IPS DF 4.7 (cell line): Measurements from ENCODE around the gene L3MBTL4.
"Not testable (repeated sequence)": the region's sequence is repeated elsewhere in the genome, so short reads cannot be mapped to it uniquely, and the experiment has no call there.

Source experiments
- DNase-seq: peaks from one replicate; pipeline ENCODE4 v3.0.0-alpha.2; 2013; ENCODE audit warnings: low spot score; ENCODE audit errors: extremely low read depth

The L3MBTL4 gene

DNA sequence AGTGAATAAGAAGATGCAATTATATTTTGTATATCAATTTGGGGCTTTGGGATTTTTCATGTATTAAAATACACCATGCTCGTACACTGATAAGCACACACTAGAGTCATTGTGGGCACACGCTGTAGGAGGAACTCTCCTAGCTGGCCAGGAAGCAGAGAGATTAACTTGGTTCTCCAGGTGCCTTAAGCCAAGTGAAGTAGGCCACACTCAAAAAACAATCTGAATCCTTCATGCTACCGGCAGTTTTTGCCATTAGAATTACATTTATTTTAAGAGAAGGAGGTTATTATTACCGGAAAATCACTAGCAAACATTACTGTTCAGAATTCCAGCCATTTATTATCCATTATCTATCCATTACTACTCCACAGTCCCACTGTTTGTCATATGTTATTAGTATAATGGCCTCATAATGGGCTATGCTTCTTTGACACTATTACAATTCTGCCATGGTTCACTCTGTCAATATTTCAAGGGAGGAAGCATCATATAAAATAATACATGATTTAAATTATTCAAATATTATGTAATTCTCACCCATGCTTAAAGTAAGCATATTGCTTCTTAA is 214.4 kb downstream of the L3MBTL4 start:
- no peak for DNase-seq

DNA sequence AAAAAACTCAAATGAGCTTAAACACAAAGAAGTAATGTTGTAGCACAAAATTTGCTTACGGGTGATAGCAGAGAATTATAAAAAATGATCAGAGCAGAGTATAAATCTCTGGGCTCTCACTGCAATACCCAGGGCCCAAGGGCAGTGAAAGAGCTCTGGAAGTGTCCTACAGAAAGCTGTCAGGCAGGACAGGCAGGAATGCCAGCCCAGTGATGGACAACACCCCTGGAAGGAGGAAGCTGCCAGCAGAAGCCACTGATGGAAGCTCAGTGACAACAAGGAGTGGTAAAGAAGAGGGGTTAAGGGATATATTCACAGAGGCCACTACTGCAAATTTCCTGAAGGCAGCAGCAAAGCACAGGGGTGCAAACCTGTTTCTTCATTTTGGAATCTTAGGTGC is 214.9 kb downstream of the L3MBTL4 start:
- no peak for DNase-seq

DNA sequence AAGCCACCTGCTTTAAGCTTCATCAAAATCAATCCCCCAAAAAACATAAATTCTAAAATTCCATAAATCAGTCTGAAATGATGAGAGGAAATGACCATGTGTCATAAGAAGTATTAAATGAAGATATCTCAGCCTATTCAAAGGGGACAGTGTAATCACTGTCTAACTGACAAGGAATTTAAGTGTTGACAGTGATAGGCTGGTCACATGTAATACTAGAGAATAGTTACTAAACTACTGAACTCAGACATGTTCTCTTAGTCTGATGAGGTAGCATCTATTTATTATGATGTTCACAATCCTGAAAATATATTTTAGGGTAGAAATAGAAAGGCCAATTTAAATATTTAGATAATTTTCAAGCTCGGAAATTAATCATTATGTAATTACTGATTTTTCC is 216.1 kb downstream of the L3MBTL4 start:
- DNase-seq, result no peak

DNA sequence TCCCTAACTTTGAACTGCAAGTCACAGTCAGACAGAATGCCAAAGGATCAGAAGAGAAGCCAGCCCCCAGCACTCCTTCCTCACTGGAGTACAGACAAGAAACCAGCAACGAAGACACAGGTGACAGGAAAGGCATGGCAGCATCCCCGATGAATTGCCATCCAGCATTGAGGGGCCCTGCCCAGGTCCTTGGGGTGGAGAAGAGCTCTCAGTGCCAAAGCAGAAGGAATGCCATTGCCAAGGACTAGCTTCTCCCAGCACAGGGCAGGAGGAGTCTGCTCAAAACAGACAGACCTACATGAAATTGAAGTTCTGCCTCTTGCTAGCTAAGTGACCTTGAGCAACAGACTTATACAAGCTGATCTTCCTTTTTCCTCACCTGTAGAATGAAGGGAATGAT is 220.1 kb downstream of the L3MBTL4 start:
- DNase-seq, result no peak

DNA sequence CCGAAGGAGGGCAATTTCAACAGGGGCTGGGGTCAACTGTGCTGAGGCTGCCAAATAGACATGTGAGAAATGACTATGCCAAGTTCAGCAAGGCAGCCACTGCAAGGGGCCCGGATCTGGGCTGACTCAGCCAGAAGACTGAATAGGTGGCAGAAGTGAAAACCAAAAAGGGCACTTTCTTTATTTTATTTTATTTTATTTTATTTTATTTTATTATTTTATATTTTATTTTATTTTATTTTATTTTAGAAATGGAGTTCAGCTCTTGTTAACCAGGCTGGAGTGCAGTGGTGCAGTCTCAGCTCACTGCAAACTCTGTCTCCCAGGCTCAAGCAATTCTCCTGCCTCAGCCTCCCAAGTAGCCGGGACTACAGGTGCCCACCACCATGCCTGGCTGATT is 228.9 kb downstream of the L3MBTL4 start:
- DNase-seq, result not testable (repeated sequence)

DNA sequence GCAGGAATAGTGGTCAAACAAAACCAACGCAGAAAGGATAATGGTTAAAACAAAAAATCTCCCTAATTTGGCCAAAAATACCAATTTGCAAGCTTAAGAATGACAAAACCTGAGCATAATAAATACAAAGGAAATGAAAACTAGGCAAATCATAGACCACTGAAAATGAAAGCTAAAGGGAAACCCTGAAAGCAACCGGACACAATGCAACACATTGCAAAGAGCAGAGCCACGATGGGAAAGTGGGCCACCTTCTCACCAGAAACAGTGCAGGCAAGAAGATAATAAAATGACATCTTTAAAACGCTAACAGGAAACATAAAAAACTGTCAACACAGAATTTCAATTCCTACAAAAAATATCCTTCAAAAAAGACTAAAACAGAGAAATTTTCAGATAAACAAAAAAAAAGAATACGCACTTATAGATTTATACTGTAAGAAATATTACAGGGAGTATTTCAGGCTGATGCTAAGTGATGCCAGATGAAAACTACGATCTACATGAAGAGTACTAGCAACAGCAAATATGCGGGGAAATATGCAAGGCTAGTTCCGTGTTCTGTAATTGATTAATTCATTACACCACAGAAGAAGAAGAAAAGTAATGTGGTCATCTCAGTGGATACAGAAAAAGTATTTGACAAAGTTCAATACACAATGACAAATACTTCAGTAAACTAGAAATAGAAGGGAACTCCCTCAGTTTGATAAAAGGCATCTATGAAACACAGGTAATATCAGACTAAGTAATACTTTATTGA is 239.5 kb downstream of the L3MBTL4 start:
- DNase-seq, result no peak

DNA sequence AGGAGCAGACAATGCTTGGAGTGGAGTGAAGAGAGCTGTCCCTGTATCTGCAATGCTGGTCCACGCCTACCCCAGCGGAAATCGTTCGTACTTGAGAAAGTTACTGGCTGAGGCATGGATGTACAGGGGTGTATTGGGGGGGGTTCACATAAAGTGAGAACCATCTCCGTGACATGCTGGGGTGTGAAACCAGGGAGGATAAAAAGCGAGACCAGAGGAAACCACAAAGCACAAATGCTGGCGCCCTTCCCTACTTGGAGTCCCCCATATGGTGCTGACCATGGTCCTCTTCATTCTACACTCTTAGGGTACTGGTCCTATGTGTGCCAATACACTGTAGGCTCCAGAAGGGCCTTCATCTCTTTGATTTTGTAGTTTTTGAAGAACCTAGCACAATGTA is 244.1 kb downstream of the L3MBTL4 start:
- DNase-seq, result no peak

DNA sequence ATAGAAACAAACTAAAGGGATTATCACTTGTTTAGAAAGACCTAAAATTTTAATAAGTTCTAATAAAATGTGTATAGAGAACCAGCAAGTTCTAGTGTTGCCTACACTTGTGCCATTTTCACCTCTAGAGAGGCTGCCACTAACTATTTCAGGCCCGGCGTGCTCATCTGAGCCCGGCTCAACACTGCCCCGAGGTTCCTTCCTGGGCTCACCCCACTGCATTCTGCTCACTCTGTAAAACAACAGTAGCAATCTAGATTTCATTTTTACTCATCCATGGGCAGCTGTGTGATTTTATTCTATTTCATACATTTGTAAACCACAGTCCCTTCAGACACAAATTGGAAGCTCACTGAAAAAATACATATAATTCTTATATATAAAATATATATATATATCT is 253.2 kb downstream of the L3MBTL4 start:
- DNase-seq, result no peak

DNA sequence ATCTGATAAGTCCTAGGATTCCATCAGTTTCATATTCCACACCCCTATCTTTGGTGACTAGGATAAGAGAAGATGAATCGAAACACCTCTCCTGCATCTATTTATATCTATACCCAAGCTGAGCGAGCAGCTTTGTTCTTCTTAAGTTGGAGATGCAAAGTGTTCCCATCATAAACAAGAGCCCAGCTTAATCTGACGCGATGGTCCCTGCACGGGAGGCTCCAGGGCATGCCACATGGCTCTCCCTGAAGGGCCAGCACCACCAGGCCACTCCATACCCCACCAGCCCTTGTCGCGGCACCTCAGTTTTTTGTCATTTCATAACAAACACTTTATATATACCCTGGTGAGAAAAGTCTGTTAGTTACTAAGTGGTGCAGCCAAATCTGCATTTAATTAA is 255.3 kb downstream of the L3MBTL4 start:
- no peak for DNase-seq

DNA sequence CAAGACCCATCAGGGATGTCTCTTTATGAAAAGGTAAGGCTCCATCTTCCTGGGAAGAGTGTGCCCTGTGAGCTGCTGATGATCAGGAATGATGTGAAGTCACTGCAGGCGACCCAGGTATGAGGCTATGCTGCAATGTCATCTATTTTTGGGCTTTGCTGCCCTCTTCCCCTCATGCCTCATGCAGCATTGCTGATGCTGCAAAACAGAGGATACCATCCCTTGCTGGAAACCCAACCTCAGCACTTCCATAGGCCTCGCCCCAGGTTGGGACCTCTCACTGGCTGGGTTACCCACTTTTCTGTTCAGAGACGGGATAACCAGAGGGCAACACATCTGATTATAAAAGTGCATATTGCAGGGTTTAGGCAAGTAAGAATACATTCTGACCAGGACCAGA is 255.8 kb downstream of the L3MBTL4 start:
- no peak for DNase-seq

DNA sequence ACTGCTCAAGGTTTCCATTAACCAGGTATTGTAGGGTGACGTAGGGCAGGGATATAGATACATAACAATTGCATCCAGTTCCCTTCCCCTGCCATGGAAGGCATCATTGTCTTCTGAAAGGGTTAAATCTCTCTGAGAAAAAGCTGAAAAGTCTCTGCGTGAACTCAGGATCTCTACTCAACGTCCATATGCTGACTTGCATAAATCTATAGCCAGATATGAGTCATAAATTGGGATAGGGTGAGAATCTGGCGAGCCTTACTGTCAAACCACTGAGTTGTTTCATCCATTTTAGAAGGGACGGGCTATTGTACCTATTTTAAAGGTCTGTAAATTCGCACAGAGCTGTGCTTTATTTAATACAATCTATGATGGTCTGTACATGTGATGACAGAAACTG is 258.3 kb downstream of the L3MBTL4 start:
- DNase-seq, result no peak

DNA sequence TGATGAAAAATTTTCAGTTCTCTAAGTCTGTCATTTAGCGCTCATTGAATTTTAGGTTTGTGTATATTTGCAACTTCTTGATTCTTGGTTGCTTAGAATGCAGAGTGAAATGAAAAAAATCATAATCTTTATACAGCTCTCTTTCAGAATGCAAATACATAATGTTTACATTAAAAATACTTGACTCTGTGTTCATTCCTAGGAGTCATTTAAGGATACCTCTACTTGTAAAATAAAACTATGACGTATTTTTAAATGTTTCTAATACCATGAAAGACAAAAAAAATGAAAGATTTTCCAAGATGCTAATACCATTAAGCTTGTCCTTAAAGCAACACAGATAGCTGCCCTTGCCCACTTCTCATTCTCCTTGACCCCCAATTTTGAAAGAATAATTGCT is 259.0 kb downstream of the L3MBTL4 start:
- DNase-seq, result no peak

DNA sequence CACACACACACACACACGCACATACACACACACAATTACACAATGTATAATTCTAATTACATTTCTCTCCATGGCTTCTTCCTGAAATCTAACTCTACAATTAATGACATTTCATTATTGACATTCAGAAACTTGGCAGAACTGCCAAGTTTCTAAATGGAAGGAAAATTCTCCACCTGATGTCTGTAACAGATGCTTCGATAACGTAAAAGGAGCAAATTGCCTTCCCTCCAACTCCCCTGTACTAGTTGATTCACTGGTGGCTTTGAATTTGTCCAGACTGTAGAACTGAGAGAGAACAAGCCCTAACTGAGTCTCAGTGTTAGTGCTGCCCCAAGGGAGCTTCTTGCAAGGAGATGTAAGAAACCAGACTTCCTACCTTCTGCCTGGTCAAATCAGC is 264.3 kb downstream of the L3MBTL4 start:
- DNase-seq, result no peak

DNA sequence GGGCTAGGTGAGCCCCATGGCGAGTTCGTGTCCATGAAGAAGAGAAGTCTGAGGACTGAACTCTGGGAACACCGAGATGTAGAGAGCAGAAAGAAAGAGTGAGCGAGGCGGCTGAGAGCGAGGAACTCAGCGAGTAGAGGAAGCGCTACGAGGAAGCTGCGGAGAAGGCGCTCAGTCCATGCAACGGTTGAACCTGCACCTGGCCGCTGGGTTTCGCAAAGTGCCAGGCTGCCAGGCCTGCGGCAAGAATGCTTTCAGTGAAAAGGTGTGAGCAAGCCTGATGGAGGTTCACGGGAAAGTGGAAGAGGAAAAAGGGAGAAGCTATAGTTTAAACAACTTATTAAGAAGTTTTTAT is 268.4 kb downstream of the L3MBTL4 start:
- DNase-seq, result no peak

DNA sequence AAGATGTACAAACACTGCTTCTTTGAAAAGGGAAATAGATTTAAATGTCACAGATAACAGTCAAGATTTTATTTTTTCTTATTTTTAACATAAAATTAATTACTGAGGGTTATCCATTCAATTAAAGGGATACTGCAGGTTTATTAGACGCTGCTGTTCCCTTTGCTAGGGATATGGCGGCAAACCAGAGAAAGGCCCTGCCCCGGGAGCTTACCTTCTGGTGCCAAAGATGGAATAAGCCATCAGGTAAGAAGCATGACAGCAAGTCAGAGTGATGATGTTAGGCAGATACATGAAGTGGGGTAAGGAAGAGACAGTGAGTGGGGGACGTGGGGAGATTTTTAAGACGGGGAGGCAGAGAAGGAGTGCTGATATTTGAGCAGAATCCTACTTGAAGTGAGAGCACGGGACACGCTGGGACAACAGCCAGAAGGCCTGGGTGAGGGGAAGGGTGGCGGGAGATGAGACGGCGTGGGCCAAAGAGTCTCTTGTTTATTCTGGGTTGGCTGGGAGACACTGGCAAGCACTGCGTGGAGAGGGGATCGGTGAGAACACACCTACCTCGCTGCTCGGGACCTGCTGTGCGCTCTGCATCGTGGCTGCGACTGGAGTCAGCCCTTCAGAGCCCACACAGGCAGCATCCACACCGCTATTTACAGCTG is 268.9 kb downstream of the L3MBTL4 start:
- no peak for DNase-seq

DNA sequence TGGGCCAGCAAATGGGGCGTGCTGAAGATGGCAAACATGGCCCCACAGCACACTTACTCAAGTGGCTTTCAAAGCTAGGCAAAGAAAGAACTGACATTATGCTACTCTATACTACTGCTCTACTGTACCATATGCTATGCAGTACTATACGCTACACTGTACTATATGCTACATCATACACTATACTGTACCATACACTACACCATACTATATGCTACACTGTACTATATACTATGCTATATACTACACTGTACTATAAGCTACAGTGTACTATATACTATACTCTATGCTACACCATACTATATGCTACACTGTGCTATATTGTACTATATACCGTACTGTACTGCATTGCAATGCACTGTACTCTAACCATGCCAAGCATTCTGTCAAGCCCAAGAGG is 275.7 kb downstream of the L3MBTL4 start:
- DNase-seq, result no peak

DNA sequence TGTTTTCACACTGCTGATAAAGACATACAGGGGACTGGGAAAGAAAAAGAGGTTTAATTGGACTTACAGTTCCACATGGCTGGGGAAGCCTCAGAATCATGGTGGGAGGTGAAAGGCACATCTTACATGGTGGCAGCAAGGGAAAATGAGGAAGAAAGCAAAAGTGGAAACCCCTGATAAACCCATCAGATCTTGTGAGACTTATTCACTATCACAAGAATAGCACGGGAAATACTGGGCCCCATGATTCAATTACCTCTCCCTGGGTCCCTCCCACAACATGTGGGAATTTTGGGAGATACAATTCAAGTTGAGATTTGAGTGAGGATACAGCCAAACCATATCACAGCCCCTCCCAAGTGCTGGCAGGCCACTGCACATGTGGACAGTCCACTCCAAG is 278.8 kb downstream of the L3MBTL4 start:
- DNase-seq, result not testable (repeated sequence)

DNA sequence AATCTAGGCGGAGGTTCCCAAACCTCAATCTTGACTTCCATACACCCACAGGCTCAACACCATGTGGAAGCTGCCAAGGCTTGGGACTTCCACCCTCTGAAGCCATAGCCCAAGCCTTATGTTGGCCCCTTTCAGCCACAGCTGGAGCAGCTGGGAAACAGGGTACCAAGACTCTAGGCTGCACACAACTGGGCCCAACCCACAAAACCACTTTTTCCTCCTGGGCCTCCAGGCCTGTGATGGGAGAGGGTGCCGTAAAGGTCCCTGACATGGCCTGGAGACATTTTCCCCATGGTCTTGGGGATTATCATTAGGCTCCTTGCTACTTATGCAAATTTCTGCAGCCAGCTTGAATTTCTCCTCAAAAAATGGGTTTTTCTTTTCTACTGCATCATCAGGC is 279.7 kb downstream of the L3MBTL4 start:
- DNase-seq, result not testable (repeated sequence)

DNA sequence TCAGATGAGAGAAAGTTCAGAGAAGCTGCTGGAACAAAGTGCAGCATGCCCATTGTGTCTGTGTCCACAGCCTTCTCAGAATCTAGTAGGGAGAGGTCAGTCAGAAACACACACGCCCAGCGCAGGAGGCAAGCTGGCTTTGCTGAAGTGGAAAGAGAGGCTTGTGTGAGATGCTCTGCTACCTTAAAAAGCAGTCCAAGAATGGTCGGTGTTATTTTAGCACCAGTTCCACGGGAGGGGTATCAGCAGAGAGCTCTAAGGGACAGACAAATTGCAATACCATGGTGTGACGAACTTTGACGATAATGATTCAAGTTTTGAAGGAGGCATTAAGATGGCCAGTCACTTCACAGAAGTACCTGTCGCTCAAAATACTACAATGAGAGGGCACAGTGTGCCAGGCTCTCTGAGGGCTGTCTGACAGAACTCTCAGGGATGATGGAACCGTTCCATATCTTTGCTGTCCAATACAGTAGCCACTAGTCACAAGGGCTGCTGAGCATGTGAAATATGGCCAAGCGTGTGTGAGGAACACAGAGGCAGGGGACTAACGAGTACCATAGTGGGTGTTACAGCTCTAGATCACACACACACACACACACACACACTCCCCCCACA is 281.9 kb downstream of the L3MBTL4 start:
- DNase-seq, result no peak

DNA sequence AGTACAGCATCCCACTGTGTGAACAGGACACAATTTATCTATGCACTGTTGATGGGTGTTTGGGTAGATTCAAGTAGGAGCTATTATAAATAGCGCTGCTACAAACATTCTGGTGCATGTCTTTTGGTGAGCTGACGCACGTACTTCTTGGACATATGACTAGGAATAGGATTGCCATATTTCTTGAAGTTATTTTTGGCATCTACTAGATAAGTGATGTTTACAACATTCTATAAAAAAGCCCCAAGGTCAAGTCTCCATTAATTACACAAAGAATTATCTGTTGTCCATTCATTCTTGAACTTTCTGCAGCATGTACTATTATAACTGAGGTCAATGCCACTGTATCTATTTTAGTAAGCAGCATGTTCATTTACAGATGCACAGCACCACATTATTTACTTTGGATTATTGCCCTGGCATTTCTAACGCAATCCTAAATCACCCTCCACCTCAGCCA is 293.9 kb downstream of the L3MBTL4 start:
- DNase-seq, result no peak

DNA sequence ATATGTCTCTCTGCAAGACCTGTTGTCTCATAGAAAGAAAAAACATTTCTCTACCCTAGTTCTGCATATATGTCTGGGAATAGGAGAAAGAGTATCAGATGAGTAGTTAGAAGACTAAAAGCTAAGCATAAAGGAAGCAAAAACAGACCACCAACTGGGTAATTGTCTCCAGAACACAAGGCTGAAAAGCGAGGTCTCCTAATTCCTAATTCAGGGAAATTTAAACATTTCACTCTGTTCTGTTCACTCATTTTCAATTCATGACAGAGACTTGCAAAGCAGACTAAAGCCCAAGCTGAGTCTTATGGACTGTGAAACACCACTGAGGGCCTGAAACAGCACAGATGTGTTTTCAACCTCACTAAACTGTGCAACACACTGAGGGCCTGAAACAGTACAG is 294.9 kb downstream of the L3MBTL4 start:
- DNase-seq, result no peak

DNA sequence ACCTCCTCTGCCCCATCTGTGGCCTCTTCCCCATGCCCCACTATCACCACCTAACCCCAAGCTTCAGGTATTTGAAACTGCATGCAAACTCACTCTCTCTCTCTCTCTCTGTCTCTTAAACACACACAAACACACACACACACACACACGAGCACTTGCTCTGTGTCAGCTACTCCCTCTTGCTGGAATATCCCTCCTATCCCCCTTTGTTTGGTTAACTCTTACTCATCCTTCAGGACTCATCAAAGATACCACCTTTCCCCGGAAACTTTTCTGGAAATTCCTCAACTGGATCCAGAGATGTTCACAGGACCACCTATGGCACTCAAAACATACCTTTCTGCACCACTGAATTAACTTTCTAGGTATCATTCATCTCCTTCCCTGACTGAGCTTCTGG is 296.6 kb downstream of the L3MBTL4 start:
- no peak for DNase-seq
